Panc1 (cell line): ENCODE measurements around the gene AIG1. TPM values are rescaled to one million over a fixed set of nuclear protein-coding genes. Genes with fewer than 3 reads are reported as not detected.

ENCODE experiments used
- ATAC-seq: fragments of 200-7000 bp; cut with Tn5 transposase; 2 replicates; pipeline ENCODE4 v1.9.1; 2020; ENCODE audit warnings: mild to moderate bottlenecking, moderate library complexity
- BruUV-seq: library from RNA; stranded (reverse); fragments of 400-500 nt; replicated peaks from 2 replicates; lab custom pipeline; 2021; lab: Mats Ljungman, UMichigan
- CTCF ChIA-PET: fragments of 300-600 bp; sonication (Branson Sonifier 250); formaldehyde crosslinking; loops from one replicate; lab custom pipeline; 2022; ENCODE audit warnings: antibody characterized with exemption; lab: Charles Lee
- POLR2A ChIA-PET: fragments of 300-600 bp; sonication (Branson Sonifier 250); formaldehyde crosslinking; loops from one replicate; lab custom pipeline; 2022; ENCODE audit warnings: antibody characterized with exemption; lab: Charles Lee
- DNase-seq: peaks from one replicate; pipeline ENCODE4 v3.0.0-alpha.2; 2010; ENCODE audit warnings: low read depth, low spot score
- H3K27ac ChIP-seq: 2 replicates; pipeline ENCODE4 v1.5.1; 2011; ENCODE audit warnings: mild to moderate bottlenecking, low read length, inconsistent platforms
- H3K27me3 ChIP-seq: fragments of 200-500 bp; sonication (Bioruptor generic); 2 replicates; pipeline ENCODE4 v1.6.0; 2014; ENCODE audit warnings: low read length, inconsistent platforms; ENCODE audit not compliant: control insufficient read depth, insufficient read depth
- H3K36me3 ChIP-seq: fragments of 200-500 bp; sonication (Bioruptor generic); 2 replicates; pipeline ENCODE4 v1.5.1; 2014; ENCODE audit warnings: inconsistent platforms, mild to moderate bottlenecking, low read length, moderate library complexity; ENCODE audit not compliant: control insufficient read depth, insufficient read depth
- H3K4me1 ChIP-seq: 2 replicates; pipeline ENCODE4 v1.5.1; 2011; ENCODE audit warnings: inconsistent platforms, mild to moderate bottlenecking, low read length, moderate library complexity; ENCODE audit not compliant: control insufficient read depth, insufficient read depth
- H3K4me3 ChIP-seq, 2 experiments: 2 replicates each; pipeline ENCODE4 v1.5.1; 2011 to 2012; ENCODE audit warnings: low read depth in 2 of 2, low read length in 2 of 2, mild to moderate bottlenecking in 2 of 2, inconsistent platforms in 1 of 2, moderate library complexity in 1 of 2
- H3K9me3 ChIP-seq: fragments of 200-500 bp; sonication (Bioruptor generic); 2 replicates; pipeline ENCODE4 v1.5.1; 2014; ENCODE audit warnings: low read depth, mild to moderate bottlenecking, inconsistent platforms, low read length, moderate library complexity; ENCODE audit not compliant: control insufficient read depth, insufficient read depth
- CTCF ChIP-seq: fragments of 450-650 bp; IDR thresholded peaks from 2 replicates; pipeline ENCODE4 v1.5.1; 2017; ENCODE audit warnings: mild to moderate bottlenecking
- POLR2AphosphoS5 ChIP-seq: IDR thresholded peaks from 2 replicates; pipeline ENCODE4 v1.6.1; 2012; ENCODE audit warnings: mild to moderate bottlenecking, low read depth, low read length, moderate library complexity
- REST ChIP-seq, 2 experiments: IDR thresholded peaks; 2 replicates each; pipeline ENCODE4 v1.6.1; 2011 to 2012; ENCODE audit warnings: low read depth in 2 of 2, control low read depth in 1 of 2, low read length in 1 of 2, mild to moderate bottlenecking in 1 of 2, moderate library complexity in 1 of 2; ENCODE audit not compliant: insufficient read depth in 1 of 2
- SIN3A ChIP-seq: IDR thresholded peaks from 2 replicates; pipeline ENCODE4 v1.6.1; 2012; ENCODE audit warnings: low read depth, mild to moderate bottlenecking, low read length, moderate library complexity, borderline replicate concordance; ENCODE audit not compliant: insufficient read depth
- TCF7L2 ChIP-seq: IDR thresholded peaks from 2 replicates; pipeline ENCODE4 v1.6.1; 2011; ENCODE audit warnings: mild to moderate bottlenecking, low read depth, low read length, inconsistent platforms
- in situ Hi-C: cut with HindIII; loops from 2 replicates; pipeline ENCODE4 v1.10.0; 2016; ENCODE audit warnings: low sequenced_read_pairs, low pct_unique_long_range_greater_than_20kb
- intact Hi-C: fragments of 100-400 bp; cut with micrococcal nuclease; formaldehyde crosslinking; loops from one replicate; pipeline ENCODE4 v1.10.0; 2022; ENCODE audit not compliant: unreplicated experiment
- total RNA-seq: library from RNA; stranded (reverse); gene quantifications from one replicate; pipeline ENCODE4 v1.2.1, GENCODE V29; 2021; ENCODE audit not compliant: unreplicated experiment

AIG1 gene
- total RNA-seq, 1 experiment from 2014 or later: 23.9 TPM

- no peak for DNase-seq
Observed at GRCh38 chr6:143125455-143125854, 64.8 kb downstream of the AIG1 start.

GRCh38 chr6:143125864-143126573 lies 65.3 kb downstream of the AIG1 start:
- intact Hi-C loops (no loop called here), in situ Hi-C loops (no loop called here)
- no TSS peak for BruUV-seq
- Histone ChIP-seq H3K36me3 (no peaks in the 10 kb centered on the region), H3K27me3 (no peaks in the 10 kb centered on the region), H3K27ac (no peak overlapping the region), H3K4me1 (no peaks in the 10 kb centered on the region), H3K9me3 (peaks cover 8% of the 10 kb centered on the region; the same call in 1 of the 2 replicates), H3K4me3 (no peak overlapping the region)
- ATAC-seq (no peak), DNase-seq (no peak)
- CTCF ChIA-PET: no interaction called here
- POLR2A ChIA-PET: no interaction called here
- TF ChIP-seq SIN3A (no peak), TCF7L2 (no peak), CTCF (no peak), REST (IDR thresholded peaks at IDR 0.05; ENCODE audit: insufficient read depth in 1 of 2, low read depth in 2 of 2, low read length in 1 of 2) (no peak), POLR2AphosphoS5 (no peak)

More at GRCh38 chr6:143125455-143125854, 64.8 kb downstream of the AIG1 start:
- ChIA-PET POLR2A (no interaction called here), CTCF (no interaction called here)
- Histone ChIP-seq H3K4me3 (no peak overlapping the region), H3K36me3 (no peaks in the 10 kb centered on the region), H3K9me3 (peaks cover 4% of the 10 kb centered on the region; the same call in 1 of the 2 replicates), H3K27ac (no peak overlapping the region), H3K27me3 (no peaks in the 10 kb centered on the region), H3K4me1 (no peaks in the 10 kb centered on the region)
- intact Hi-C loops: no loop called here
- in situ Hi-C loops: no loop called here
- no peak for ATAC-seq
- BruUV-seq: no TSS peak
- no peak for TF ChIP-seq REST (IDR thresholded peaks at IDR 0.05; ENCODE audit: insufficient read depth in 1 of 2, low read depth in 2 of 2, low read length in 1 of 2)
- no peak for TF ChIP-seq TCF7L2
- TF ChIP-seq CTCF: no peak
- no peak for TF ChIP-seq SIN3A
- TF ChIP-seq POLR2AphosphoS5: no peak
